C4-2B (cell line): ENCODE data around the gene RAB3B.
"Not testable (repeated sequence)": the region's sequence is repeated elsewhere in the genome, so short reads cannot be mapped to it uniquely, and the experiment has no call there.

Experiments
- H3K27ac ChIP-seq: fragments of 450-650 bp; 2 replicates; pipeline ENCODE4 v1.5.1; 2017
- CTCF ChIP-seq: fragments of 450-650 bp; conservative IDR thresholded peaks from 2 replicates; pipeline ENCODE4 v1.5.1; 2017; ENCODE audit warnings: mild to moderate bottlenecking
- ZFX ChIP-seq: fragments of 450-650 bp; IDR thresholded peaks from 2 replicates; pipeline ENCODE4 v1.6.1; 2017

The RAB3B gene

GRCh38 chr1:52028328-52028727, 37.8 kb upstream of the RAB3B start:
- H3K27ac ChIP-seq, result no peak overlapping the region
- TF ChIP-seq CTCF, result no peak
- TF ChIP-seq ZFX, result no peak

- no peak for TF ChIP-seq ZFX
- no peak for TF ChIP-seq CTCF
- no peak overlapping the region for H3K27ac ChIP-seq
Measured at GRCh38 chr1:52026278-52026677, 35.8 kb upstream of the RAB3B start.

- TF ChIP-seq ZFX, result no peak
- H3K27ac ChIP-seq, result no peak overlapping the region
Measured at GRCh38 chr1:52022133-52022532, 31.6 kb upstream of the RAB3B start.

GRCh38 chr1:52008071-52008809, 17.7 kb upstream of the RAB3B start:
- TF ChIP-seq ZFX (no peak), CTCF (no peak)
- no peak overlapping the region for H3K27ac ChIP-seq

- no peak overlapping the region for H3K27ac ChIP-seq
Measured at GRCh38 chr1:52007215-52008002, 16.9 kb upstream of the RAB3B start.

GRCh38 chr1:52006081-52006553, 15.6 kb upstream of the RAB3B start:
- H3K27ac ChIP-seq, result not testable (repeated sequence)

More at GRCh38 chr1:52007215-52008002, 16.9 kb upstream of the RAB3B start:
- no peak for TF ChIP-seq ZFX
- no peak for TF ChIP-seq CTCF

GRCh38 chr1:52005548-52005947, 15.0 kb upstream of the RAB3B start:
- not testable (repeated sequence) for H3K27ac ChIP-seq

GRCh38 chr1:52003877-52004276, 13.4 kb upstream of the RAB3B start:
- H3K27ac ChIP-seq, result no peak overlapping the region
- no peak for TF ChIP-seq ZFX
- no peak for TF ChIP-seq CTCF
